ENCODE measurements around the gene TMEM123. TPM values are rescaled to one million over a fixed set of nuclear protein-coding genes. Genes with fewer than 3 reads are reported as not detected.

Gene TMEM123
- total RNA-seq, 1 donor from 2014 or later, result 204 TPM

DNA sequence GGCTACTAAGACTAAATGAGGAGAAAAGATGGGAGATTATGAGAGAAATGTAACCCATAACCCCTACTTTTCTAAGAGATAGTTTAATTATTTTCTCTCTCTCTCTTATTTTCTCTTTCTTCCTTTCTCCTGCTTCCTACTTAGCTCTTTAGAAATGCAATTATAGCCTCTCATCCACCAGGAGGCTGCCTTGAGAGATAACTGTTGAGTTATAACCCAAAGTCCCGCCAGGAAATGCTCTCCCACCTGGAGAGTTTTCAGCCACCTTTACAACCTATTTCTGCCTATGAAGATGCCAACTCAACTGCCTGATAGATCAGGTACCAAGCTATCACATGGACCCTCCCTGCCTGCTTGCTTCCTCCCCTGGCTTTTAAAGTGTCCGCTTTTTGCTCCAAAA lies 34.0 kb upstream of the TMEM123 start:
- intact Hi-C loops (cut with micrococcal nuclease), result no loop called here
- H3K27ac Mint-ChIP-seq, result no peak overlapping the region
- no peaks in the 10 kb centered on the region for H3K36me3 Mint-ChIP-seq (ENCODE audit: low read depth)

GRCh38 chr11:102485095-102485722 lies 32.6 kb upstream of the TMEM123 start:
- H3K9me3 Mint-ChIP-seq, result no peaks in the 10 kb centered on the region
- H3K4me1 Mint-ChIP-seq (ENCODE audit: low read depth), result peaks cover 28% of the 10 kb centered on the region
- H3K36me3 Mint-ChIP-seq (ENCODE audit: low read depth), result no peaks in the 10 kb centered on the region
- H3K4me3 Mint-ChIP-seq (ENCODE audit: low read depth), result no peak overlapping the region
- intact Hi-C loops (cut with micrococcal nuclease), result no loop called here
- H3K27me3 Mint-ChIP-seq (ENCODE audit: low read depth), result no peaks in the 10 kb centered on the region
- H3K27ac Mint-ChIP-seq, result no peak overlapping the region
- DNase-seq (ENCODE audit: low spot score), result no peak

More for the DNA sequence above, 34.0 kb upstream of the TMEM123 start:
- Mint-ChIP-seq H3K4me3 (ENCODE audit: low read depth) (no peak overlapping the region), H3K4me1 (ENCODE audit: low read depth) (peaks cover 28% of the 10 kb centered on the region), H3K27me3 (ENCODE audit: low read depth) (no peaks in the 10 kb centered on the region), H3K9me3 (no peaks in the 10 kb centered on the region)
- DNase-seq (ENCODE audit: low spot score), result no peak

DNA sequence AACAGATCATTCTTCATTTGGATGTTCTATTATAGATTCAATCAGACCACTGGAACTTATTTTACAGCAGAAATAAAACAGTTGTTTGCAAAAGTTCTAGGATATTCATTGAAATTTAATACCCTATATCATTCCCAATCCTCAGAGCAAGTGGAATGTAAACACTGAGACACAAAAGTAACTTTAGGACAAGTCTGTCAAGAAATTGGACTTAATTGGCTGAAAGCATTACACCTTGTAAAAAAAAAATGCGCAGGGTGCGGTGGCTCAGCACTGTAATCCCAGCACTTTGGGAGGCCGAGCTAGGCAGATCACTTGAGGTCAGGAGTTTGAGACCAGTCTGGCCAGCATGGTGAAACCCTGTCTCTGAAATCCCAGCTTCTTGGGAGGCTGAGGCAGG lies 29.9 kb upstream of the TMEM123 start:
- H3K27me3 Mint-ChIP-seq (ENCODE audit: low read depth), result no peaks in the 10 kb centered on the region
- no peak overlapping the region for H3K27ac Mint-ChIP-seq
- H3K9me3 Mint-ChIP-seq, result no peaks in the 10 kb centered on the region
- DNase-seq (ENCODE audit: low spot score), result no peak
- peaks cover 28% of the 10 kb centered on the region for H3K4me1 Mint-ChIP-seq (ENCODE audit: low read depth)
- no peak overlapping the region for H3K4me3 Mint-ChIP-seq (ENCODE audit: low read depth)
- intact Hi-C loops (cut with micrococcal nuclease), result no loop called here
- no peaks in the 10 kb centered on the region for H3K36me3 Mint-ChIP-seq (ENCODE audit: low read depth)

DNA sequence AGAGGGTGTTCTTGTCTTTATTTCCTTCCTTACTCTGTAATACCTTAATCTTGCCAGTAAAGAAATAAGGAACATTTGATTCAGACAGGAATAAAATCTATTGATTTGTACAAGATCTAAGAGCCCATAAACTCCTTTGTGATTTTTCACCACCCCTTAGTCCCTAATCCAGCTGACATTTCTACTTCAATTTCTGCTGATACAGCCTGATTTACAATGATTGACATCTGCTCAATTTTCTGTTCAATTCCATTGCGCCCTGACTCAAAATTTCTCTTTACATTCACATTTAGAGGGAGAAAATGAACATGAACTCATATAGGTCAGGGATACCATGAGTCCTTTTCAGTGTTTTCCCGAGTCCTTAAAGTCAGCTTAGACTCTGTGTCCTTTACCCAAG lies 27.2 kb upstream of the TMEM123 start:
- H3K4me3 Mint-ChIP-seq (ENCODE audit: low read depth), result no peak overlapping the region
- H3K36me3 Mint-ChIP-seq (ENCODE audit: low read depth), result peaks cover 3% of the 10 kb centered on the region
- H3K27me3 Mint-ChIP-seq (ENCODE audit: low read depth), result no peaks in the 10 kb centered on the region
- H3K4me1 Mint-ChIP-seq (ENCODE audit: low read depth), result peaks cover 36% of the 10 kb centered on the region
- H3K27ac Mint-ChIP-seq, result no peak overlapping the region
- DNase-seq (ENCODE audit: low spot score), result no peak
- H3K9me3 Mint-ChIP-seq, result no peaks in the 10 kb centered on the region
- intact Hi-C loops (cut with micrococcal nuclease), result no loop called here

GRCh38 chr11:102478673-102479299 lies 26.2 kb upstream of the TMEM123 start:
- H3K9me3 Mint-ChIP-seq, result no peaks in the 10 kb centered on the region
- no peaks in the 10 kb centered on the region for H3K27me3 Mint-ChIP-seq (ENCODE audit: low read depth)
- no peak overlapping the region for H3K27ac Mint-ChIP-seq
- peaks cover 3% of the 10 kb centered on the region for H3K36me3 Mint-ChIP-seq (ENCODE audit: low read depth)
- DNase-seq (ENCODE audit: low spot score), result no peak
- intact Hi-C loops (cut with micrococcal nuclease), result no loop called here
- no peak overlapping the region for H3K4me3 Mint-ChIP-seq (ENCODE audit: low read depth)
- H3K4me1 Mint-ChIP-seq (ENCODE audit: low read depth), result peaks cover 45% of the 10 kb centered on the region

GRCh38 chr11:102476812-102477211 lies 24.2 kb upstream of the TMEM123 start:
- intact Hi-C loops (cut with micrococcal nuclease), result loop anchor here (1.0 to 2.0 kb wide), 2 partner anchors 19 to 24 kb away; partner anchors contain the start of gene TMEM123
- peaks cover 55% of the 10 kb centered on the region for H3K4me1 Mint-ChIP-seq (ENCODE audit: low read depth)
- H3K27ac Mint-ChIP-seq, result peak overlapping the region; percentile 88
- no peak for DNase-seq (ENCODE audit: low spot score)
- H3K27me3 Mint-ChIP-seq (ENCODE audit: low read depth), result no peaks in the 10 kb centered on the region
- peaks cover 3% of the 10 kb centered on the region for H3K36me3 Mint-ChIP-seq (ENCODE audit: low read depth)
- peak overlapping the region; percentile 19 for H3K4me3 Mint-ChIP-seq (ENCODE audit: low read depth)
- H3K9me3 Mint-ChIP-seq, result no peaks in the 10 kb centered on the region

DNA sequence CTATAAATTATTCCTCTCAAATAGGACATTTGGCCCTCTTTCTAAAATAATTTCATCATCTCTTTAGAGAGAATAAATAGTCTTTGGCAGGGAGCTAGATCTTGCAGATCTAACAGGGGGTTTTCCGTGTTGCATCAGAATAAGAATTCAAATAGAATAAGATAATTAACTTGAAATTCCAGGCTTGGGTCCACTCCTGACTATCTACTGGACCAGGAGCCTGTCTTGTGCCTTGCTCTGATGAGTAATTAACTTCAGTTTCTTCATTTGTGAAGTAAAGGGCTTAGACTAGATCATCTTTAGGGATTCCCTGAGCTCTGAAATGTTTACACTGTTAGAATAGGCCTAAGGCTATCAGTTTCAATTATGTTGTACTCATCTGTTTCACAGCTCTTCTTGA lies 23.5 kb upstream of the TMEM123 start:
- no peaks in the 10 kb centered on the region for H3K9me3 Mint-ChIP-seq
- no peak for DNase-seq (ENCODE audit: low spot score)
- H3K4me1 Mint-ChIP-seq (ENCODE audit: low read depth), result peaks cover 62% of the 10 kb centered on the region
- intact Hi-C loops (cut with micrococcal nuclease), result loop anchor here (1.0 to 2.0 kb wide), 2 partner anchors 18 to 23 kb away; partner anchors contain the start of gene TMEM123
- no peaks in the 10 kb centered on the region for H3K27me3 Mint-ChIP-seq (ENCODE audit: low read depth)
- peaks cover 3% of the 10 kb centered on the region for H3K36me3 Mint-ChIP-seq (ENCODE audit: low read depth)
- H3K27ac Mint-ChIP-seq, result peak overlapping the region; percentile 88
- no peak overlapping the region for H3K4me3 Mint-ChIP-seq (ENCODE audit: low read depth)

DNA sequence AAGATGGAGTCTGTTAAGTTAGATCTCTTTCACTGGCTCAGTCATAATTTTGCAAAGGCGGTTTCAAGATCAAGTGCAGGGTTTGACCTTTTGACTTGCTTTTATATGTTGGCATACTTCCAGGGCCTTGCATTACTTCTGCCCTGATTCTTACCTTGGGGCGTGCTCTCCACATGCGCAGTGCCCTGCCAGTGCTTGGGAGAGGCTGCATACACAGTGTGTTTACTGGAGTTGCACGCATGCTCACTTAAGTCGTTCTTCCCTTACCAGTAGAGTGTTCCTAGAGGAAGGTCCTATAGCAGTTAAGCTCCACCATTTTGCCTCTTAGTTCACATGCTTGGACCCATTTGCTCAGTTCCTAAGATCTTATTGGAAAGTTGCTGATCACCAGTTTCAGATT lies 21.0 kb upstream of the TMEM123 start:
- no peak for DNase-seq (ENCODE audit: low spot score)
- intact Hi-C loops (cut with micrococcal nuclease), result no loop called here
- H3K4me3 Mint-ChIP-seq (ENCODE audit: low read depth), result no peak overlapping the region
- peaks cover 3% of the 10 kb centered on the region for H3K36me3 Mint-ChIP-seq (ENCODE audit: low read depth)
- H3K9me3 Mint-ChIP-seq, result no peaks in the 10 kb centered on the region
- H3K4me1 Mint-ChIP-seq (ENCODE audit: low read depth), result peaks cover 79% of the 10 kb centered on the region
- H3K27ac Mint-ChIP-seq, result no peak overlapping the region
- H3K27me3 Mint-ChIP-seq (ENCODE audit: low read depth), result no peaks in the 10 kb centered on the region

GRCh38 chr11:102472127-102472526 lies 19.6 kb upstream of the TMEM123 start:
- Mint-ChIP-seq H3K9me3 (no peaks in the 10 kb centered on the region), H3K36me3 (ENCODE audit: low read depth) (peaks cover 3% of the 10 kb centered on the region), H3K4me1 (ENCODE audit: low read depth) (peaks cover 75% of the 10 kb centered on the region), H3K27me3 (ENCODE audit: low read depth) (no peaks in the 10 kb centered on the region), H3K4me3 (ENCODE audit: low read depth) (no peak overlapping the region), H3K27ac (no peak overlapping the region)
- DNase-seq (ENCODE audit: low spot score), result no peak
- intact Hi-C loops (cut with micrococcal nuclease), result no loop called here

- intact Hi-C loops (cut with micrococcal nuclease), result no loop called here
- H3K4me3 Mint-ChIP-seq (ENCODE audit: low read depth), result no peak overlapping the region
- H3K27ac Mint-ChIP-seq, result no peak overlapping the region
These were observed 18.9 kb upstream of the TMEM123 start for GRCh38 chr11:102471474-102471873.

GRCh38 chr11:102470251-102470650 lies 17.7 kb upstream of the TMEM123 start:
- H3K9me3 Mint-ChIP-seq, result no peaks in the 10 kb centered on the region
- no peak for DNase-seq (ENCODE audit: low spot score)
- H3K4me1 Mint-ChIP-seq (ENCODE audit: low read depth), result peaks cover 80% of the 10 kb centered on the region
- intact Hi-C loops (cut with micrococcal nuclease), result no loop called here
- H3K4me3 Mint-ChIP-seq (ENCODE audit: low read depth), result peak overlapping the region; percentile 35
- no peak overlapping the region for H3K27ac Mint-ChIP-seq
- H3K36me3 Mint-ChIP-seq (ENCODE audit: low read depth), result no peaks in the 10 kb centered on the region
- H3K27me3 Mint-ChIP-seq (ENCODE audit: low read depth), result no peaks in the 10 kb centered on the region

More at GRCh38 chr11:102471474-102471873, 18.9 kb upstream of the TMEM123 start:
- H3K36me3 Mint-ChIP-seq (ENCODE audit: low read depth), result no peaks in the 10 kb centered on the region
- no peaks in the 10 kb centered on the region for H3K9me3 Mint-ChIP-seq
- no peaks in the 10 kb centered on the region for H3K27me3 Mint-ChIP-seq (ENCODE audit: low read depth)
- DNase-seq (ENCODE audit: low spot score), result no peak
- H3K4me1 Mint-ChIP-seq (ENCODE audit: low read depth), result peaks cover 74% of the 10 kb centered on the region

GRCh38 chr11:102469196-102469821 lies 16.7 kb upstream of the TMEM123 start:
- H3K4me1 Mint-ChIP-seq (ENCODE audit: low read depth), result peaks cover 81% of the 10 kb centered on the region
- H3K36me3 Mint-ChIP-seq (ENCODE audit: low read depth), result no peaks in the 10 kb centered on the region
- H3K27ac Mint-ChIP-seq, result no peak overlapping the region
- H3K9me3 Mint-ChIP-seq, result no peaks in the 10 kb centered on the region
- H3K4me3 Mint-ChIP-seq (ENCODE audit: low read depth), result no peak overlapping the region
- H3K27me3 Mint-ChIP-seq (ENCODE audit: low read depth), result no peaks in the 10 kb centered on the region
- intact Hi-C loops (cut with micrococcal nuclease), result no loop called here
- DNase-seq (ENCODE audit: low spot score), result no peak

- no peak for DNase-seq (ENCODE audit: low spot score)
- Mint-ChIP-seq H3K27ac (no peak overlapping the region), H3K4me1 (ENCODE audit: low read depth) (peaks cover 77% of the 10 kb centered on the region), H3K36me3 (ENCODE audit: low read depth) (no peaks in the 10 kb centered on the region), H3K9me3 (no peaks in the 10 kb centered on the region), H3K4me3 (ENCODE audit: low read depth) (no peak overlapping the region), H3K27me3 (ENCODE audit: low read depth) (no peaks in the 10 kb centered on the region)
- intact Hi-C loops (cut with micrococcal nuclease), result no loop called here
These were observed 16.1 kb upstream of the TMEM123 start for GRCh38 chr11:102468616-102469195.
